ENCODE measurements around the gene ANK2. TPM values are rescaled to one million over a fixed set of nuclear protein-coding genes. Genes with fewer than 3 reads are reported as not detected.

Gene ANK2
- total RNA-seq, 1 donor from 2014 or later: 193 TPM

GRCh38 chr4:113344100-113344499 is 294.6 kb downstream of the ANK2 start:
- no peak for DNase-seq

DNA sequence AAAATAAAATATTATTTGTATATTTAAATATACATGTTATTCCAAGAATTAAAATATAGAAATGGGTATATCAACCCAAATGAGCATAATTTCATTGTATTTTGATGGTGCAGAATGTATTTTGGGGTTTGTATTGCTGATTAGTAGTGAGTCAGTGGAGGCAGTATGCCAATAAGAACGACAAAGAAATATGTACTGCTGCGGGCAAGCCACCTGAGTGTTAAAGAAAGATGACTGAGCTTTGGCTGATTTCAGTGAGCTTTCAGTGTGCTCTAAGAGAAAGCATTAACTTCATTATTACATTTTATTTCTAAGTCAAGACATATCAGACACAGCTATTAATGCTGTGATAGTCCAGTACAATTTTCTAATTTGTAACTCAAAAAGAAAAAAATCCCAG is 297.8 kb downstream of the ANK2 start:
- no peak for DNase-seq

GRCh38 chr4:113349430-113349829 is 300.0 kb downstream of the ANK2 start:
- no peak for DNase-seq

DNA sequence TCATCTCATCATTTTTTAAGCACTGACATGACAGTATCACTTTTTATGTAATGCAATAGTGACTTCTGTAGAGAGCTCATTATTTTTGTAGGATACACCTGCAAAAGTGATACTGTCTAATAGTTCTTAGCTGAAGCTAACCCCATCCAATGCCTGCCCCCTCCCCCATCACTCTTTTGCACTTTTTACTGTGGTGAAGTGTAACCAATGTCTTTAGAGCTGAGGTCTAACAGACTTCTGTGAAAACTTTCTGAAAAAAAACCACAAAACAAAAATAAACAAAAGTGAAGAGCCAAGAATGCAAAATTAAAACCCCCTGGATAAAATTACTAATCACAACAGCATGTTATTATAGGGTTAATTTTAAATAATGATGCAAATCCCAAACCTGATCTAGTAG is 301.1 kb downstream of the ANK2 start:
- no peak for DNase-seq

GRCh38 chr4:113355550-113356371 is 306.3 kb downstream of the ANK2 start:
- no peak for DNase-seq

DNA sequence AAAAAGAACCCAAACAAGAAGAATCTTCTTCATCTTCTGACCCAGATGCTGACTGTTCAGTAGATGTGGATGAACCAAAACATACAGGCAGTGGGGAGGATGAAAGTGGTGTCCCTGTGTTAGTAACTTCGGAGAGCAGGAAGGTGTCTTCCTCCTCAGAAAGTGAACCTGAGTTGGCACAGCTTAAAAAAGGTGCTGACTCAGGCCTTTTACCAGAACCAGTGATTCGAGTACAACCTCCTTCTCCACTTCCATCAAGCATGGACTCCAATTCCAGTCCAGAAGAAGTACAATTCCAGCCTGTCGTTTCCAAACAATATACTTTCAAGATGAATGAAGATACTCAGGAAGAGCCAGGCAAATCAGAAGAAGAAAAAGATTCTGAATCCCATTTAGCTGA is 307.0 kb downstream of the ANK2 start:
- no peak for DNase-seq

DNA sequence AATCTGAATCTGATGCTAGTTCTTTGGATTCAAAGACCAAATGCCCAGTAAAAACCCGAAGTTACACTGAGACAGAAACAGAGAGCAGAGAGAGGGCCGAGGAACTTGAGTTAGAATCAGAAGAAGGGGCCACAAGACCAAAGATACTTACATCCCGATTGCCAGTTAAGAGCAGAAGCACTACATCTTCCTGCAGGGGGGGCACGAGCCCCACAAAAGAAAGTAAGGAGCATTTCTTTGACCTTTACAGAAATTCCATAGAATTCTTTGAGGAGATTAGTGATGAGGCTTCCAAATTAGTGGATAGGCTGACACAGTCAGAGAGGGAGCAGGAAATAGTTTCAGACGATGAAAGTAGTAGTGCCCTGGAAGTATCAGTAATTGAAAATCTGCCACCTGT is 309.3 kb downstream of the ANK2 start:
- DNase-seq: no peak

DNA sequence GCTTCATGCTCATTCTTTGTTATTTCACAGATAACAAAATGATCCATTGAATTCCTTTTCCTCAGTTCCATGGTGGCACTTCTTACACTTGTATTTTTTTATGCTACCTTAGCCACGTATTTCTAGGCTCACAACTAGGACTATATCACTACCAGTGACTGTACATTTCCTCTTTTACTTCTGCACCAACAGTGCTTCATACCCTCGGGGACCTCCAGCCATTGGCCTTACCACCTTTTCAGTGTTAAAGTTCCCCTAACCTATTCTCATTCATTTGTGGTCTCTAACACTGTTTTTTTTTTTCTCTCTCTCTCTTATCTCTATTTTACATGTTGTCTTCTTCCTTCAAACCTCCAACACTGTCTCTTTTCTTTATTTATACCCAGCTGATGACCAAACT is 315.9 kb downstream of the ANK2 start:
- no peak for DNase-seq

DNA sequence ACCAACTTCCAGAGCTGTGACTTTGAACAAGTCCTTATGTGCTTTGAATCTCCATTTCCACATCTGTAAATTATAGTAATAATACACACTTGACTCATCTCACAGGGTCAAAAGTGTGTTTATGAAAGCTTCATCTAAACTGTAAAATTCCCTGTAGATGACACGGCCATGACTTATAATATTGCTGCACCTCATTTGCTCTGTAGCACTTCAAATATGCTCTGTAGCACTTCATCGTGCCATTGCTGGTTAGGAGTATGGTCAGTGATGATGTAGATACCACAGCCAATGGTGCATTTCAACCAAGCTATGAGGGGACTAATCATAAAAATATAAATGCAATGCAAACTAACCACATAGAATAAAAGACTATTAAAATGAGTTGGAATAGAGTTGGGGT is 318.6 kb downstream of the ANK2 start:
- DNase-seq: no peak

GRCh38 chr4:113371111-113371510 is 321.7 kb downstream of the ANK2 start:
- peak; percentile 60 for DNase-seq

DNA sequence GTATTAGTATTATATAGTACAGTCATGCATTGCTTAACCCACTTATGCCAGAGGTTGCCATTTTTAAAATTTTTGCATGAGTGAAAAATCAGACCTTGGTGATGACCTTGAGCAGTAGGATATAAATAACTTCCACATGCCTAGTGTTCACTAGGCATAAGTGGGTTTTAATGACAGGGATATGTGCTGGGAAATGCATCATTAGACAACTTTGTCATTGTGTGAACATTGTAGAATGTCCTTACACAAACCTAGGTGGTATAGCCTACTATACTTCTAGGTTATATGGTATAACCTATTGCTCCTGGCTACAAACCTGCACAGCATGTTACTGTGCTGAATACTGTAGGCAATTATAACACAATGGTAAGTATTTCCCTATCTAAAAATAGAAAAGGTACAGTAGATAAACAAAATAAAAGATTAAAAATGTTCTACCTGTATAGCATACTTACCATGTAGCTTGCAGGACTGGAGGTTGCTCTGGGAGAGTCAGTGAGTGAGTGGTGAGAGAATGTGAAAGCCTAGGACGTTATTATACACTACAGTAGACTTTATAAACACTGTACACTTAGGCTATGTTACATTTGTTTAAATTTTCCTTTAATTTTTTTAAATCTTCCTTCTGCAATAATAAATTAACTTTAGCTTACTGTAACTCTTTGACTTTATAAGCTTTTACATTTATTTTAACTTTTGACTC is 326.7 kb downstream of the ANK2 start:
- DNase-seq: no peak

DNA sequence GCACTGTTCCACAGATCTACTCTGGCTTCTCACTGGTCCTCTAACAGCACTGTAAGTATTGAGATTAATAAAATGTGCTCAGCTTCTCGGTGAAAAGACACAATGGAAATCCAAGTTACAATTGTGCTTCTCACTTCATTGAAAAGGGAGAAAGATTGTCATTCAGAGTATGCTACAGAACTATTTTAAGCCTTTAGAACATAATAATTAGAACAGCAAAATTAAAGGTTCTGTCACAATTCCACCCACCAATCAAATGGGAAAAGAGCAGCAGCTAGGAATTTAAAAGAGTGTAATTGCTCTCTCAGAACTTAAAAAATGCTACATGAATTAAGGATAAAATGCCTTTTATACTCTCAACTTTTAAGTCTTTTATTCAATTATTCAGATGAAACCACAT is 329.4 kb downstream of the ANK2 start:
- DNase-seq: no peak

DNA sequence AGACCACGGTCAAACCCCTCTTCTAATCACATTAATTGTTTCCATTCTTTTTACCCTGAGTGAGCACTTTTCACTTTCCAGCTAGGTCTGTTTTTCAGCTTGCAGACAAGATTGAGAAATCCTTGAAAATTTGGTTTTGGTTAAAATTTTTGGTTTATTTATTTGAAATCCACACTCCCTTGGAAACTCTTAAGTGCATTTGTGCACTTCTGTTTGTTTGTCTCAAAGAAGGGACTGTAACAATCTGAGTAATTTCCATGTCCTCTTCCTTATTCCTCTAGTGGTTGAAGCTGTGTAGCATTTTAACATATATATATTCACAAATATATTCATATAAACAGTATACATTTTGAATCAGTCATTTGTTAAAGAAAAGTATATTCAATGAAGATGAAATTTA is 333.3 kb downstream of the ANK2 start:
- DNase-seq: peak; percentile 66

DNA sequence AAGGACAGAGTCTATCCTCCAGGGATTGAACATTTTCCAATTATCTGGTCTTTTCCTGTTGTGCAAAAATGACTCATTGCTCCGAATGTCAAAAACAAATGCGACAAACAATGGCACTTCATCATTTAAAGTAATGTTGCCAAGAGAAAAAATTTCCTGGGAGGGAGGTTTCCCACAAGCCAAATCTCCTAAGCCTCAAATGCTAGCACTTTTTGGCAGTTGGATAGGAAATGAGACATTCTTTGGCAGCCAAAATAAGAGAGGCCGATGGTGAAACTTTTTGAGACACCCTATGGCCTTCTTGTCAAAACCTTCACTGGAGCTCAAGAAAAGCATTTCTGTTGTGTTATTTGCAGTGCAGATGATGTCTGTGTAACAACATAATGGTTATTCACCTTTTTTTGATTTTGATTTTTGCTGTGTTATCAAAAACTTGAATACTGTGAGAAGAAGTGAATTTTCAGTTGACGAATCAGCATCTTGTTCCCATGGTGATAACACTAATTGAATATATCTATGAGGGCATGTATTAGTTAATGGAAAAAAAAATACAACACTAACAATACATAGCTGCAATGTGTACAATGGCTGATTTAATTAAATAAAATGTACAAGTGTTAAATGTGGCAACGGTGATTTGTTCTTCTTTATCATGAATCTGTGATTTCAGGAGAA is 333.8 kb downstream of the ANK2 start:
- peak; percentile 94 for DNase-seq

DNA sequence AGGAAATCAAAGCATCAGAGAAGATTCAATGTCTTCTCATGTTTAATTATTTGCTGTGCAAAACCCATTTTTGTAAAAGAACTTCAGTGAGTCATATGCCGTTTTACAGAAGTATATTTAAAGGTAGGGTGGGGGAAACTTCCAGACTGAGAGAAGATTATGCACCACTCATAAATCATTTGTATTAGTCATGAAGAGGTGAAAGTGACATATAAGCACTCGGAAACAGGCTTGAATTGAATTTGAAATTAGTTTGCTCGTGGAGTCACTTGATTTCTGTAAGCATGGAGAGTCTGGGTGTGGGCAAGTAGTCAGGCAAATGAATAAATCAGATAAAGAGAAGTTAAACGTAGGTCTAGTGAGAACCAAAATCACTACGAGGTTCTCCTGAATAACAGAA is 335.1 kb downstream of the ANK2 start:
- no peak for DNase-seq

DNA sequence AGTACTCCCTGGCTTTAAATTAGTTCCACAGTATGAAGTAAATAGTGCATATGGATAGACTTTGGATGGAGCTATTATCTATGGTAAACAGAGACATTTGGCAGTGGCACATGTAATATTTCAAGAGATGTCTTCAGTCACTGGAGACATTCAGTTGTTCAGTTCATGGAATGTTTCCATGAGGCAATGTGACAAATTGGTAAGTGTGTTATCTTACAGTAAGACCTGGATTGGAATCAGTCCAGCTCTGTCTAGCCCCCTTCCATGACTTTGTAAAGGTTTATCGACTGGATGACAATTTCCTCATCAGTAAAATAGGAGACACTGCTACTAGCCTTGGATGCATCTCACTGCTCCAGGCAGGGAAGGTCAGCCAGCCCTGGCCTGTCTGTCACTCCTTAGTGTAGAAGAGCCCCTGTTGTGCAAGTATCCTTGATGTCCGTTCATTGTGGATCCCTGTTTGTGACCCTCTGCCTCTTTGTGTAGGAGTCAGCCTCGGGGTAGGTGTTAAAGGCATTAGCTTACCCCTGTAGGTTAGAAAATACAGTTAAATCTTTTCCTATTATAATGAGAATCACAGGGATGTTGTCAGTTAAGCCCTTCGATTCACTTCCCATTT is 335.9 kb downstream of the ANK2 start:
- no peak for DNase-seq

GRCh38 chr4:113389160-113389559 is 339.7 kb downstream of the ANK2 start:
- DNase-seq: no peak

GRCh38 chr4:113390850-113391249 is 341.4 kb downstream of the ANK2 start:
- DNase-seq: no peak

- no peak for DNase-seq
Observed at GRCh38 chr4:113394108-113394729, 344.8 kb downstream of the ANK2 start.

DNA sequence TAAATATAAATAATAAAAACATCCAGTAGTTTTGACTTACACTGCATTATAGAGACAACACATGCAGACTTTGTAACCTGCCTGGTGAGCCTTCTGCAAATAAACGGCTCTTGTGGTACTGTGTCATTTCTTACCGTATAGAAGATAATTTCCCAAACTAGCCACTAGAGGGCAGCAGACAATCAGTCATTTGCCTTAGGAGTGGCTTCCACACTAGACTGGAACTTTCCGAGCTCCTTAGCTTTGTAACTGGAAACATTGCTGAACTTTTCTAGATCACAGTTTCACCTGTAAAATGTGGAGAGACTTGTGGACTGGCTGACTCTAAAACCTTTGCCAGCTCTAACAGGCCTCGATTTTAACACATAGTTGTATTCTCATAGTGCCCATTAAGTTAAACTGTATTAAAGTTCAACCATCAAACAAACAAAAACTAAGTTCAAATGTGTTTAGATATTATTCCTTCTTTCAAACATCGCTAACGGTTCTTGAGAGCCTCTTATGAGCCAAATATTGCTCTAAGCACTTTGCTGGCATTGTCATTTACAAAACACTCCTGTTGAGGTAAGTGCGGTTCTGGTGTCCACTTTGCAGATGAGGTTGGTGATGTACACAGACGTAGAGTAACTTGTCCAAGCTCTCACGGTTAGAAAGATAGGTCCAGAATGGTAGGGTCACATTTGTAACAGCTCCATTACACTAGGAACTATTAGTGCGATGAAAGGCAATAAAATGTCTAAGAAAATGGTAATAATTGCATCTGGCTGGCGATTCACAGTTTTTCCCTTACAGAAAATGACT is 345.5 kb downstream of the ANK2 start:
- peak; percentile 85 for DNase-seq

DNA sequence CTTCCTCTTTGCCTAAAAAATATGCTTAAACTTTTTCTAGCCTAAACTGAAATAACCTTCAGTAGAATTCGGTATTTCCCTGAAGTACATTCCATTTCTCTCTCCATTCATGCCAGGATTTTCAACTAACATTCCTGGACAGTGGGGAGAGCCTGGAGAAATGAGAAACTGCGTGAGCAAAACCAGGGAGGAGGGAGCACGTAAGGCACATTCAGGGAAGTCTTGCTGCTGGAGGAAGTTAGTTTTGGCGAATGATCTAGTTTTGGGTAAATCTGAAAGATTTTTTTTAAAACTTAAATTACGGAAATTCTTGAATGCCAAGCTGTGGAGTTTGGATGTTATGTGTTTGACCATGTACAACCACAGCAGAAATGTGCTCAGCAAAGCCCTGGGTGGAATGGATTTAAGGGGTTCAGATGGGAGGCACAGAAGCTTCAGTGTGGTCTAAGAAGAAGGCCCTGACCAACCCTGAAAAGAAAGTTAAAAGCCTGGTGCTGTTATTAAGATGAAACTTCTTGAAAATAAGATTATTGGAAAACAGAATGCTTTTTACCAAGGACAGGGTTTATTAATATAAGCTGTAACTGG is 347.8 kb downstream of the ANK2 start:
- peak; percentile 16 for DNase-seq
